HG03575 (cell line): ENCODE results near the gene HOXA10.

Experiments
- ATAC-seq: cut with Tn5 transposase; IDR thresholded peaks from one replicate; pipeline ENCODE4 v1.9.1; 2021; ENCODE audit not compliant: unreplicated experiment, insufficient number of reproducible peaks, low FRiP score; ENCODE audit errors: extremely low read depth

The HOXA10 gene

GRCh38 chr7:27149842-27150567, 24.1 kb downstream of the HOXA10 start:
- ATAC-seq, result no peak

- ATAC-seq, result no peak
Measured at GRCh38 chr7:27148756-27149641, 25.1 kb downstream of the HOXA10 start.

GRCh38 chr7:27148031-27148755, 25.9 kb downstream of the HOXA10 start:
- ATAC-seq, result no peak

GRCh38 chr7:27147199-27148030, 26.7 kb downstream of the HOXA10 start, which contains the start of gene HOXA6:
Gene HOXA6, minus strand, starts transcription at chr7:27147774. Its CDS starts 25 bp downstream, at chr7:27147749.
- no peak for ATAC-seq

- no peak for ATAC-seq
Measured at GRCh38 chr7:27146491-27147198, 27.5 kb downstream of the HOXA10 start.

GRCh38 chr7:27145914-27146412, 28.2 kb downstream of the HOXA10 start:
- no peak for ATAC-seq

- ATAC-seq, result no peak
Measured at GRCh38 chr7:27145165-27145913, 28.8 kb downstream of the HOXA10 start.

- no peak for ATAC-seq
Measured at GRCh38 chr7:27144781-27145164, 29.3 kb downstream of the HOXA10 start.

GRCh38 chr7:27143950-27144780, 30.0 kb downstream of the HOXA10 start:
- no peak for ATAC-seq

GRCh38 chr7:27143023-27143949, 30.8 kb downstream of the HOXA10 start, which contains the start of gene HOXA5:
Gene HOXA5, minus strand, starts transcription at chr7:27143681. Its CDS starts 74 bp downstream, at chr7:27143607.
- no peak for ATAC-seq

GRCh38 chr7:27142580-27143022, 31.5 kb downstream of the HOXA10 start:
- ATAC-seq, result no peak

- no peak for ATAC-seq
Measured at GRCh38 chr7:27141923-27142579, 32.1 kb downstream of the HOXA10 start.

GRCh38 chr7:27141137-27141922, 32.8 kb downstream of the HOXA10 start:
- ATAC-seq, result no peak
